Loucy (cell line): ENCODE data around the gene ITPK1.

Experiments
- EZH2phosphoT487 ChIP-seq: fragments of 200-600 bp; IDR thresholded peaks from 2 replicates; pipeline ENCODE4 v1.6.1; 2018; ENCODE audit warnings: antibody characterized with exemption, mild to moderate bottlenecking, moderate library complexity, borderline replicate concordance
- TF ChIP-seq, protein P1 (sequence below): fragments of 200-600 bp; sonication (generic); conservative IDR thresholded peaks from 2 replicates; pipeline ENCODE4 v1.5.1; 2014; ENCODE audit warnings: mild to moderate bottlenecking, antibody characterized with exemption, low read length

DNA sequence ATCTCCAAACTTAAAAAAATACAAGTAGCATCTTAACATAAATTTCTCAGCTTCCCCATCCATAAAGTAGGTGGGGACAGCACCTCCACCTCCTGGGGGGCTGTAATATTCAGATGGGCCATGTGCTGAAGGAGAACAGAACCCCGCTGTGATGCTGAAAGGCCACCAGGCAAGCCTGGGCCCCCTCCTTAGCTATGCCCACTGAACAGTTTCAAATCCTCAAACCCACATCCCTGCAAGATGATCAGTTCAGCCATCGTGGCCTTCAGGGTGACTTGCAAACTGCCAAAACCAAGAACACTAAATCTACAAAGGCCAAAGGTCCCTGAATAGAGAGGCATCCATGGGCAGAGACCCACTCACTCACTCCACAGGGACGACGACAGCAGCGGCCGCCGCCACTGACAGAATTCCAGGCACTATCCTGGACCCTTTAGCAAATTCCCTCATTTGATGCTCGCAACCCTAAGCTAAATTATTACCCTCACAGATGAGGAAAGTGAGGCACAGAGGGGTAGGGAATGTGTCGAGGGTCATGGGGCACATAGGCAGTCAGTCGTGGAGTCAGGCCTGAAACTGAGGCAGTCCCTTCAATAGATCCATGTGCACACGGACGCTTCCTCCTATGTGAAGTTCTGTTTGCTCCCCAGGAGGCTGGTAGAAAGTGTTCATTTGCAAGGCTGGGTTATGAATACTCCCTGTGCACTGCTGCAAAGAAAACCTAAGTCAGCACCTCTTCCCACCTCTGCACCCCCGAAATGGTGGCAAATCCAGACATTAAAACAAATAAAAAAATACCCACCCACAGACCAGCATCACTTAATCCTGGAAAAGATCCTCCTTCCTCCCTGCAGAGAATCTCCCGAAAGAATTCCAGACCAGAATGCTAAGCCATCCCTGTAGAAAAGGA is 5.9 kb downstream of the ITPK1 start:
- TF ChIP-seq, protein P1, sequence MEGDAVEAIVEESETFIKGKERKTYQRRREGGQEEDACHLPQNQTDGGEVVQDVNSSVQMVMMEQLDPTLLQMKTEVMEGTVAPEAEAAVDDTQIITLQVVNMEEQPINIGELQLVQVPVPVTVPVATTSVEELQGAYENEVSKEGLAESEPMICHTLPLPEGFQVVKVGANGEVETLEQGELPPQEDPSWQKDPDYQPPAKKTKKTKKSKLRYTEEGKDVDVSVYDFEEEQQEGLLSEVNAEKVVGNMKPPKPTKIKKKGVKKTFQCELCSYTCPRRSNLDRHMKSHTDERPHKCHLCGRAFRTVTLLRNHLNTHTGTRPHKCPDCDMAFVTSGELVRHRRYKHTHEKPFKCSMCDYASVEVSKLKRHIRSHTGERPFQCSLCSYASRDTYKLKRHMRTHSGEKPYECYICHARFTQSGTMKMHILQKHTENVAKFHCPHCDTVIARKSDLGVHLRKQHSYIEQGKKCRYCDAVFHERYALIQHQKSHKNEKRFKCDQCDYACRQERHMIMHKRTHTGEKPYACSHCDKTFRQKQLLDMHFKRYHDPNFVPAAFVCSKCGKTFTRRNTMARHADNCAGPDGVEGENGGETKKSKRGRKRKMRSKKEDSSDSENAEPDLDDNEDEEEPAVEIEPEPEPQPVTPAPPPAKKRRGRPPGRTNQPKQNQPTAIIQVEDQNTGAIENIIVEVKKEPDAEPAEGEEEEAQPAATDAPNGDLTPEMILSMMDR = no peak
- no peak for TF ChIP-seq EZH2phosphoT487
